K562 (cell line): ENCODE measurements around the gene TMEM60. TPM values are rescaled to one million over a fixed set of nuclear protein-coding genes. Genes with fewer than 3 reads are reported as not detected.
A peak's percentile ranks its signal among the peaks of the same experiment; 100 is the strongest.

Experiments
- ARHGAP35 ChIP-seq: fragments of 450-650 bp; IDR thresholded peaks from 2 replicates; pipeline ENCODE4 v1.6.1; 2018; ENCODE audit not compliant: partially characterized antibody
- BDP1 ChIP-seq: IDR thresholded peaks from 3 replicates; pipeline ENCODE4 v1.6.1; 2011; ENCODE audit not compliant: insufficient read length, insufficient read depth
- FOXK1 ChIP-seq: sonication (generic); formaldehyde crosslinking; IDR thresholded peaks from 2 replicates; pipeline ENCODE4 v1.8.0; 2022; ENCODE audit warnings: missing genetic modification reagents, mild to moderate bottlenecking, borderline replicate concordance
- HMG20B ChIP-seq: fragments of 250-450 bp; sonication (Bioruptor Pico); IDR thresholded peaks from 2 replicates; pipeline ENCODE4 v1.5.0; 2021; ENCODE audit warnings: mild to moderate bottlenecking
- JUNB ChIP-seq: fragments of 450-650 bp; formaldehyde crosslinking; conservative IDR thresholded peaks from 2 replicates; pipeline ENCODE4 v1.4.0; 2020; ENCODE audit warnings: mild to moderate bottlenecking
- MYC ChIP-seq, 2 experiments: fragments of 250-450 bp in 1 of 2; sonication (Bioruptor Pico) in 1 of 2; IDR thresholded peaks; 2 replicates each; pipeline versions ENCODE4 v1.5.1 to v1.6.1; 2012 to 2021; ENCODE audit warnings: low read depth in 2 of 2, borderline replicate concordance in 1 of 2, improper control_type of control experiment in 1 of 2, low read length in 1 of 2, mild to moderate bottlenecking in 1 of 2, moderate library complexity in 1 of 2
- NCOR1 ChIP-seq: fragments of 450-650 bp; IDR thresholded peaks from 2 replicates; pipeline ENCODE4 v1.6.1; 2016; ENCODE audit warnings: mild to moderate bottlenecking, moderate library complexity
- PHB ChIP-seq: fragments of 250-450 bp; sonication (Bioruptor Pico); IDR thresholded peaks from 2 replicates; pipeline ENCODE4 v1.5.0; 2021
- RBM15 ChIP-seq: fragments of 200-400 bp; formaldehyde crosslinking; IDR thresholded peaks from 2 replicates; pipeline ENCODE4 v1.6.1; 2018; ENCODE audit warnings: mild to moderate bottlenecking, low read length, moderate library complexity; ENCODE audit not compliant: insufficient read depth
- RBM34 ChIP-seq: fragments of 200-400 bp; formaldehyde crosslinking; IDR thresholded peaks from 2 replicates; pipeline ENCODE4 v1.6.1; 2018; ENCODE audit warnings: low read length, borderline replicate concordance; ENCODE audit not compliant: insufficient read depth
- SIN3B ChIP-seq: fragments of 450-650 bp; IDR thresholded peaks from 2 replicates; pipeline ENCODE4 v1.6.1; 2017; ENCODE audit warnings: low read depth, mild to moderate bottlenecking, moderate library complexity
- TCF7 ChIP-seq: sonication (generic); IDR thresholded peaks from 2 replicates; pipeline ENCODE4 v1.6.1; 2016; ENCODE audit warnings: antibody characterized with exemption, borderline replicate concordance
- YBX1 ChIP-seq: fragments of 450-650 bp; IDR thresholded peaks from 2 replicates; pipeline ENCODE4 v1.7.1; 2016; ENCODE audit warnings: mild to moderate bottlenecking
- ZBTB1 ChIP-seq: sonication (generic); formaldehyde crosslinking; IDR thresholded peaks from 2 replicates; pipeline ENCODE4 v1.8.1; 2023; ENCODE audit warnings: missing genetic modification reagents, low read depth, mild to moderate bottlenecking, borderline replicate concordance
- ZC3H11A ChIP-seq: IDR thresholded peaks from 2 replicates; pipeline ENCODE4 v1.6.1; 2012; ENCODE audit warnings: low read depth, low read length, improper control_type of control experiment
- ZNF239 ChIP-seq: fragments of 250-450 bp; sonication (Bioruptor Pico); IDR thresholded peaks from 2 replicates; pipeline ENCODE4 v1.4.0; 2020; ENCODE audit warnings: mild to moderate bottlenecking
- ZNF316 ChIP-seq: fragments of 450-650 bp; IDR thresholded peaks from 2 replicates; pipeline ENCODE4 v1.6.1; 2016
- ZZZ3 ChIP-seq: fragments of 450-650 bp; IDR thresholded peaks from 2 replicates; pipeline ENCODE4 v1.6.1; 2016; ENCODE audit warnings: antibody characterized with exemption, mild to moderate bottlenecking, moderate library complexity
- polyA plus RNA-seq, 8 experiments: library from polyadenylated mRNA; depleted of rRNA in 4 of 8; stranded (reverse) in 5 of 8; unstranded in 3 of 8; fragments of >200 nt; fragmentation: Nextera tagmentation in 2 of 8; fragmentation: Illumina TruSeq in 1 of 8; extraction: Ambion mirVana in 2 of 8; extraction: Trizol in 1 of 8; gene quantifications; 2 replicates each; pipeline versions ENCODE4 v1.2.1 to v1.2.3, GENCODE V29; 2011 to 2014; ENCODE audit warnings: inconsistent platforms in 1 of 8, missing spikeins in 1 of 8
- total RNA-seq, 7 experiments: library from RNA; depleted of rRNA in 6 of 7; stranded (reverse); fragments of >200 nt in 6 of 7; fragmentation: Illumina TruSeq in 2 of 7; extraction: Trizol in 2 of 7; gene quantifications; 2 replicates each; pipeline versions ENCODE4 v1.2.1 to v1.2.3, GENCODE V29; 2011 to 2021; ENCODE audit warnings: low replicate concordance in 1 of 7
- TF ChIP-seq, protein P1 (sequence below): fragments of 450-650 bp; formaldehyde crosslinking; conservative IDR thresholded peaks from 2 replicates; pipeline ENCODE4 v1.4.0; 2022; ENCODE audit warnings: mild to moderate bottlenecking, missing genetic modification characterization
- TF ChIP-seq, protein P2 (sequence below), 2 experiments: fragments of 450-650 bp in 1 of 2; sonication (generic) in 1 of 2; formaldehyde crosslinking; conservative IDR thresholded peaks; 2 replicates each; pipeline versions ENCODE4 v1.4.0 to v1.8.1; 2020 to 2022; ENCODE audit warnings: mild to moderate bottlenecking in 1 of 2, missing genetic modification reagents in 1 of 2
- TF ChIP-seq, protein P3 (sequence below): conservative IDR thresholded peaks from 2 replicates; pipeline ENCODE4 v1.6.1; 2011; ENCODE audit warnings: low read depth, mild to moderate bottlenecking, low read length; ENCODE audit not compliant: control insufficient read depth
- TF ChIP-seq, protein P4 (sequence below): fragments of 450-650 bp; conservative IDR thresholded peaks from 2 replicates; pipeline ENCODE4 v1.6.1; 2016; ENCODE audit warnings: missing genetic modification characterization, low read depth, mild to moderate bottlenecking, missing compliant biosample characterization, moderate library complexity
- TF ChIP-seq, protein P5 (sequence below): IDR thresholded peaks from 2 replicates; pipeline ENCODE4 v1.6.1; 2011; ENCODE audit warnings: borderline replicate concordance, low read depth, mild to moderate bottlenecking, moderate library complexity, low read length; ENCODE audit not compliant: insufficient read depth, poor library complexity, severe bottlenecking

Gene TMEM60
- total and polyA plus RNA-seq, 9 of the 15 experiments (the other 6 are each of a cell fraction or from before 2014, with no cell fraction given) = 12.5 to 140 (median 38.4) TPM

DNA sequence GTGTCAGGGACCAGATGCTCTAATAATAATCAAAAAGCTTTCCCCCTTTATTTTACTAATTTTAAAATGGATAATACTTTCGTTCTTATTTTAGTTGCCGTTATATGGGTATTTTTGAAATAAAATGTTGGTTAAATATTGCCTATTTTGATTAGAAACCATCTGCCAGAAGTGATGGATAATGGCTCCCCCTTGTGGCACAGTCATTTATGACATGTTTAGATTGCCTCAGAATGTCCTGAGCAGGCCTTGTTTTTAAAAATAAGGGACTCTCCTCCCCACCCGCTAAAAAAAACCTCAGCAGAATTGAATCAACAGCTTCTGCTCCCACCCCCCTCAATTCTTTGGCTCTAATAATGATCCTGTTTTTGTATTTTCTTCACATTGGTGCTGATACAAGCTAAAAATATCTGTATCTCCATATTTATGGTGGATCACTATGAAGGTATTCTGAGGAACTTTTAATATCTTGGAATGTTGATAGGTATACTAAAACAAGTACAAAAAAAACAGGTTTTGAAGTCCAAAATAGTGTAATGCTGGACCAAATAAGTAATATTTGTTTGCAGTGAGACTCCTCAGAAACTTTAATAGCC lies 38.8 kb downstream of the TMEM60 start (continued):
- TF ChIP-seq FOXK1 (CRISPR knock-in tag) (no peak), RBM34 (no peak), ZNF239 (CRISPR knock-in tag) (peak; percentile 68; the same call in 1 of the 2 replicates), BDP1 (no peak), PHB (CRISPR knock-in tag) (no peak), ZNF316 (0 out of 2 replicates have a peak, but pooled peaks have one; percentile 31), ARHGAP35 (no peak), ZBTB1 (CRISPR knock-in tag) (no peak), ZZZ3 (peak; percentile 11; the same call in 1 of the 2 replicates), ZC3H11A (no peak), TCF7 (no peak), SIN3B (no peak), RBM15 (no peak), HMG20B (CRISPR knock-in tag) (no peak), YBX1 (no peak), JUNB (no peak), NCOR1 (no peak), MYC (IDR thresholded peaks at IDR 0.05; ENCODE audit: low read depth, low read length) (no peak), MYC (CRISPR knock-in tag; IDR thresholded peaks at IDR 0.05; ENCODE audit: borderline replicate concordance, low read depth) (no peak)
- TF ChIP-seq, protein P1, sequence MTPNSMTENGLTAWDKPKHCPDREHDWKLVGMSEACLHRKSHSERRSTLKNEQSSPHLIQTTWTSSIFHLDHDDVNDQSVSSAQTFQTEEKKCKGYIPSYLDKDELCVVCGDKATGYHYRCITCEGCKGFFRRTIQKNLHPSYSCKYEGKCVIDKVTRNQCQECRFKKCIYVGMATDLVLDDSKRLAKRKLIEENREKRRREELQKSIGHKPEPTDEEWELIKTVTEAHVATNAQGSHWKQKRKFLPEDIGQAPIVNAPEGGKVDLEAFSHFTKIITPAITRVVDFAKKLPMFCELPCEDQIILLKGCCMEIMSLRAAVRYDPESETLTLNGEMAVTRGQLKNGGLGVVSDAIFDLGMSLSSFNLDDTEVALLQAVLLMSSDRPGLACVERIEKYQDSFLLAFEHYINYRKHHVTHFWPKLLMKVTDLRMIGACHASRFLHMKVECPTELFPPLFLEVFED (CRISPR knock-in tag) = no peak
- TF ChIP-seq, protein P2, sequence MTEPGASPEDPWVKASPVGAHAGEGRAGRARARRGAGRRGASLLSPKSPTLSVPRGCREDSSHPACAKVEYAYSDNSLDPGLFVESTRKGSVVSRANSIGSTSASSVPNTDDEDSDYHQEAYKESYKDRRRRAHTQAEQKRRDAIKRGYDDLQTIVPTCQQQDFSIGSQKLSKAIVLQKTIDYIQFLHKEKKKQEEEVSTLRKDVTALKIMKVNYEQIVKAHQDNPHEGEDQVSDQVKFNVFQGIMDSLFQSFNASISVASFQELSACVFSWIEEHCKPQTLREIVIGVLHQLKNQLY (CRISPR knock-in tag; conservative IDR thresholded peaks at IDR 0.05) = no peak
- TF ChIP-seq, protein P3, sequence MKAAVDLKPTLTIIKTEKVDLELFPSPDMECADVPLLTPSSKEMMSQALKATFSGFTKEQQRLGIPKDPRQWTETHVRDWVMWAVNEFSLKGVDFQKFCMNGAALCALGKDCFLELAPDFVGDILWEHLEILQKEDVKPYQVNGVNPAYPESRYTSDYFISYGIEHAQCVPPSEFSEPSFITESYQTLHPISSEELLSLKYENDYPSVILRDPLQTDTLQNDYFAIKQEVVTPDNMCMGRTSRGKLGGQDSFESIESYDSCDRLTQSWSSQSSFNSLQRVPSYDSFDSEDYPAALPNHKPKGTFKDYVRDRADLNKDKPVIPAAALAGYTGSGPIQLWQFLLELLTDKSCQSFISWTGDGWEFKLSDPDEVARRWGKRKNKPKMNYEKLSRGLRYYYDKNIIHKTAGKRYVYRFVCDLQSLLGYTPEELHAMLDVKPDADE = no peak
- TF ChIP-seq, protein P4, sequence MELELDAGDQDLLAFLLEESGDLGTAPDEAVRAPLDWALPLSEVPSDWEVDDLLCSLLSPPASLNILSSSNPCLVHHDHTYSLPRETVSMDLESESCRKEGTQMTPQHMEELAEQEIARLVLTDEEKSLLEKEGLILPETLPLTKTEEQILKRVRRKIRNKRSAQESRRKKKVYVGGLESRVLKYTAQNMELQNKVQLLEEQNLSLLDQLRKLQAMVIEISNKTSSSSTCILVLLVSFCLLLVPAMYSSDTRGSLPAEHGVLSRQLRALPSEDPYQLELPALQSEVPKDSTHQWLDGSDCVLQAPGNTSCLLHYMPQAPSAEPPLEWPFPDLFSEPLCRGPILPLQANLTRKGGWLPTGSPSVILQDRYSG = no peak
- TF ChIP-seq, protein P5, sequence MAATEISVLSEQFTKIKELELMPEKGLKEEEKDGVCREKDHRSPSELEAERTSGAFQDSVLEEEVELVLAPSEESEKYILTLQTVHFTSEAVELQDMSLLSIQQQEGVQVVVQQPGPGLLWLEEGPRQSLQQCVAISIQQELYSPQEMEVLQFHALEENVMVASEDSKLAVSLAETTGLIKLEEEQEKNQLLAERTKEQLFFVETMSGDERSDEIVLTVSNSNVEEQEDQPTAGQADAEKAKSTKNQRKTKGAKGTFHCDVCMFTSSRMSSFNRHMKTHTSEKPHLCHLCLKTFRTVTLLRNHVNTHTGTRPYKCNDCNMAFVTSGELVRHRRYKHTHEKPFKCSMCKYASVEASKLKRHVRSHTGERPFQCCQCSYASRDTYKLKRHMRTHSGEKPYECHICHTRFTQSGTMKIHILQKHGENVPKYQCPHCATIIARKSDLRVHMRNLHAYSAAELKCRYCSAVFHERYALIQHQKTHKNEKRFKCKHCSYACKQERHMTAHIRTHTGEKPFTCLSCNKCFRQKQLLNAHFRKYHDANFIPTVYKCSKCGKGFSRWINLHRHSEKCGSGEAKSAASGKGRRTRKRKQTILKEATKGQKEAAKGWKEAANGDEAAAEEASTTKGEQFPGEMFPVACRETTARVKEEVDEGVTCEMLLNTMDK = peak; percentile 24
